ENCODE results near the gene CEP170. TPM values are rescaled to one million over a fixed set of nuclear protein-coding genes. Genes with fewer than 3 reads are reported as not detected.

CEP170 gene
- total RNA-seq, 1 donor from 2014 or later: 168 TPM

GRCh38 chr1:243287123-243287460, 32.0 kb upstream of the CEP170 start:
- Mint-ChIP-seq H3K27ac (ENCODE audit: unreplicated experiment) (peak overlapping the region; percentile 98), H3K4me3 (ENCODE audit: unreplicated experiment) (no peak overlapping the region), H3K27me3 (ENCODE audit: unreplicated experiment) (peaks cover 2% of the 10 kb centered on the region), H3K9me3 (ENCODE audit: unreplicated experiment) (no peaks in the 10 kb centered on the region), H3K4me1 (ENCODE audit: unreplicated experiment) (peaks cover 57% of the 10 kb centered on the region), H3K36me3 (ENCODE audit: low read depth, unreplicated experiment) (peaks cover 37% of the 10 kb centered on the region)
- no peak for TF ChIP-seq CTCF (IDR thresholded peaks at IDR 0.05; ENCODE audit: unreplicated experiment)
- no peak for DNase-seq (ENCODE audit: low spot score)

GRCh38 chr1:243286409-243287122, 31.5 kb upstream of the CEP170 start:
- peaks cover 2% of the 10 kb centered on the region for H3K27me3 Mint-ChIP-seq (ENCODE audit: unreplicated experiment)
- no peak overlapping the region for H3K4me3 Mint-ChIP-seq (ENCODE audit: unreplicated experiment)
- no peak for TF ChIP-seq CTCF (IDR thresholded peaks at IDR 0.05; ENCODE audit: unreplicated experiment)
- no peaks in the 10 kb centered on the region for H3K9me3 Mint-ChIP-seq (ENCODE audit: unreplicated experiment)
- peaks cover 42% of the 10 kb centered on the region for H3K36me3 Mint-ChIP-seq (ENCODE audit: low read depth, unreplicated experiment)
- DNase-seq (ENCODE audit: low spot score): no peak
- H3K27ac Mint-ChIP-seq (ENCODE audit: unreplicated experiment): peak overlapping the region; percentile 98
- peaks cover 52% of the 10 kb centered on the region for H3K4me1 Mint-ChIP-seq (ENCODE audit: unreplicated experiment)

GRCh38 chr1:243281672-243282071, 26.6 kb upstream of the CEP170 start:
- Mint-ChIP-seq H3K27me3 (ENCODE audit: unreplicated experiment) (no peaks in the 10 kb centered on the region), H3K27ac (ENCODE audit: unreplicated experiment) (no peak overlapping the region), H3K4me3 (ENCODE audit: unreplicated experiment) (no peak overlapping the region), H3K4me1 (ENCODE audit: unreplicated experiment) (peaks cover 27% of the 10 kb centered on the region), H3K9me3 (ENCODE audit: unreplicated experiment) (no peaks in the 10 kb centered on the region), H3K36me3 (ENCODE audit: low read depth, unreplicated experiment) (peaks cover 21% of the 10 kb centered on the region)
- no peak for DNase-seq (ENCODE audit: low spot score)
- no peak for TF ChIP-seq CTCF (IDR thresholded peaks at IDR 0.05; ENCODE audit: unreplicated experiment)

- no peak for DNase-seq (ENCODE audit: low spot score)
- Mint-ChIP-seq H3K9me3 (ENCODE audit: unreplicated experiment) (no peaks in the 10 kb centered on the region), H3K27ac (ENCODE audit: unreplicated experiment) (no peak overlapping the region), H3K4me3 (ENCODE audit: unreplicated experiment) (no peak overlapping the region), H3K4me1 (ENCODE audit: unreplicated experiment) (peaks cover 17% of the 10 kb centered on the region), H3K36me3 (ENCODE audit: low read depth, unreplicated experiment) (peaks cover 24% of the 10 kb centered on the region), H3K27me3 (ENCODE audit: unreplicated experiment) (peaks cover 1% of the 10 kb centered on the region)
- no peak for TF ChIP-seq CTCF (IDR thresholded peaks at IDR 0.05; ENCODE audit: unreplicated experiment)
Observed at GRCh38 chr1:243280571-243281129, 25.6 kb upstream of the CEP170 start.

GRCh38 chr1:243275316-243275715, 20.2 kb upstream of the CEP170 start:
- H3K27me3 Mint-ChIP-seq (ENCODE audit: unreplicated experiment): peaks cover 1% of the 10 kb centered on the region
- TF ChIP-seq CTCF (IDR thresholded peaks at IDR 0.05; ENCODE audit: unreplicated experiment): no peak
- H3K36me3 Mint-ChIP-seq (ENCODE audit: low read depth, unreplicated experiment): peaks cover 10% of the 10 kb centered on the region
- peaks cover 19% of the 10 kb centered on the region for H3K4me1 Mint-ChIP-seq (ENCODE audit: unreplicated experiment)
- peak overlapping the region; percentile 17 for H3K4me3 Mint-ChIP-seq (ENCODE audit: unreplicated experiment)
- DNase-seq (ENCODE audit: low spot score): no peak
- H3K9me3 Mint-ChIP-seq (ENCODE audit: unreplicated experiment): no peaks in the 10 kb centered on the region
- no peak overlapping the region for H3K27ac Mint-ChIP-seq (ENCODE audit: unreplicated experiment)
